ENCODE data around the gene HSD17B4. TPM values are rescaled to one million over a fixed set of nuclear protein-coding genes. Genes with fewer than 3 reads are reported as not detected.
"Not testable (repeated sequence)": the region's sequence is repeated elsewhere in the genome, so short reads cannot be mapped to it uniquely, and the experiment has no call there.

Gene HSD17B4
- total RNA-seq, 1 donor: 130 TPM

GRCh38 chr5:119428574-119428973, 23.7 kb upstream of the HSD17B4 start:
- H3K79me2 ChIP-seq (ENCODE audit: insufficient read depth, low read length); H3K4me1 ChIP-seq (ENCODE audit: insufficient read depth, low read length); H4K20me1 ChIP-seq (ENCODE audit: insufficient read depth, low read length); H3K27ac ChIP-seq (ENCODE audit: low read depth, low read length); H3K4me2 ChIP-seq (ENCODE audit: insufficient read depth, low read length); DNase-seq (ENCODE audit: insufficient read length, low spot score, missing footprints); H3K36me3 ChIP-seq (ENCODE audit: insufficient read depth, low read length); H2AFZ ChIP-seq (ENCODE audit: low read length); H3K9me3 ChIP-seq (ENCODE audit: low read depth, low read length); H3K4me3 ChIP-seq (ENCODE audit: insufficient read depth, low read length): not testable (repeated sequence)
- peaks cover 11% of the 10 kb centered on the region for H3K27me3 ChIP-seq (ENCODE audit: insufficient read depth, low read length)

GRCh38 chr5:119432674-119433237, 19.5 kb upstream of the HSD17B4 start:
- not testable (repeated sequence) for H3K9me3 ChIP-seq (ENCODE audit: low read depth, low read length); H3K27ac ChIP-seq (ENCODE audit: low read depth, low read length); H3K4me3 ChIP-seq (ENCODE audit: insufficient read depth, low read length); H3K79me2 ChIP-seq (ENCODE audit: insufficient read depth, low read length); H2AFZ ChIP-seq (ENCODE audit: low read length); H3K4me1 ChIP-seq (ENCODE audit: insufficient read depth, low read length); H3K4me2 ChIP-seq (ENCODE audit: insufficient read depth, low read length); H4K20me1 ChIP-seq (ENCODE audit: insufficient read depth, low read length); DNase-seq (ENCODE audit: insufficient read length, low spot score, missing footprints); H3K36me3 ChIP-seq (ENCODE audit: insufficient read depth, low read length); H3K27me3 ChIP-seq (ENCODE audit: insufficient read depth, low read length)

- Histone ChIP-seq H3K4me3 (ENCODE audit: insufficient read depth, low read length) (no peak overlapping the region), H4K20me1 (ENCODE audit: insufficient read depth, low read length) (no peaks in the 10 kb centered on the region), H3K27ac (ENCODE audit: low read depth, low read length) (no peak overlapping the region), H2AFZ (ENCODE audit: low read length) (no peak overlapping the region), H3K27me3 (ENCODE audit: insufficient read depth, low read length) (peaks cover 11% of the 10 kb centered on the region), H3K4me2 (ENCODE audit: insufficient read depth, low read length) (no peak overlapping the region), H3K79me2 (ENCODE audit: insufficient read depth, low read length) (no peaks in the 10 kb centered on the region), H3K4me1 (ENCODE audit: insufficient read depth, low read length) (no peaks in the 10 kb centered on the region), H3K36me3 (ENCODE audit: insufficient read depth, low read length) (no peaks in the 10 kb centered on the region), H3K9me3 (ENCODE audit: low read depth, low read length) (no peaks in the 10 kb centered on the region)
- TF ChIP-seq CTCF (IDR thresholded peaks at IDR 0.05; ENCODE audit: extremely low read depth, low read depth, low read length): peak; percentile 73
- no peak for DNase-seq (ENCODE audit: insufficient read length, low spot score, missing footprints)
Measured at GRCh38 chr5:119435436-119436132, 16.7 kb upstream of the HSD17B4 start.

- H3K4me3 ChIP-seq (ENCODE audit: insufficient read depth, low read length); H3K4me1 ChIP-seq (ENCODE audit: insufficient read depth, low read length); H3K79me2 ChIP-seq (ENCODE audit: insufficient read depth, low read length); H3K27ac ChIP-seq (ENCODE audit: low read depth, low read length); DNase-seq (ENCODE audit: insufficient read length, low spot score, missing footprints); H3K4me2 ChIP-seq (ENCODE audit: insufficient read depth, low read length); H2AFZ ChIP-seq (ENCODE audit: low read length); H4K20me1 ChIP-seq (ENCODE audit: insufficient read depth, low read length); H3K9me3 ChIP-seq (ENCODE audit: low read depth, low read length); H3K36me3 ChIP-seq (ENCODE audit: insufficient read depth, low read length): not testable (repeated sequence)
- H3K27me3 ChIP-seq (ENCODE audit: insufficient read depth, low read length): peaks cover 11% of the 10 kb centered on the region
Measured at GRCh38 chr5:119437785-119438586, 14.3 kb upstream of the HSD17B4 start.

- not testable (repeated sequence) for H3K79me2 ChIP-seq (ENCODE audit: insufficient read depth, low read length); H3K36me3 ChIP-seq (ENCODE audit: insufficient read depth, low read length); H2AFZ ChIP-seq (ENCODE audit: low read length); H4K20me1 ChIP-seq (ENCODE audit: insufficient read depth, low read length); H3K27ac ChIP-seq (ENCODE audit: low read depth, low read length); DNase-seq (ENCODE audit: insufficient read length, low spot score, missing footprints); H3K4me2 ChIP-seq (ENCODE audit: insufficient read depth, low read length); H3K4me3 ChIP-seq (ENCODE audit: insufficient read depth, low read length); H3K9me3 ChIP-seq (ENCODE audit: low read depth, low read length); H3K4me1 ChIP-seq (ENCODE audit: insufficient read depth, low read length)
- H3K27me3 ChIP-seq (ENCODE audit: insufficient read depth, low read length): peaks cover 11% of the 10 kb centered on the region
Measured at GRCh38 chr5:119438587-119438917, 13.7 kb upstream of the HSD17B4 start.
